ENCODE results near the gene NPC2.

GRCh38 chr14:74495356-74495755 lies 2.3 kb upstream of the NPC2 start:
- no peak for TF ChIP-seq GATA2 (IDR thresholded peaks at IDR 0.05; ENCODE audit: low read depth, low read length)
- TF ChIP-seq GATA3 (IDR thresholded peaks at IDR 0.05; ENCODE audit: low read depth, low read length) = no peak
